ENCODE data around the gene SPOUT1. TPM values are rescaled to one million over a fixed set of nuclear protein-coding genes. Genes with fewer than 3 reads are reported as not detected.

SPOUT1 gene
- polyA plus RNA-seq, 3 donors, result 26.1 to 35.1 (median 33.2) TPM

GRCh38 chr9:128773049-128773448, 56.5 kb downstream of the SPOUT1 start:
- DNase-seq (ENCODE audit: low read depth in 3 of 3, low spot score in 2 of 3), result no peak

GRCh38 chr9:128771745-128772519, 57.7 kb downstream of the SPOUT1 start, which contains the start of gene ZER1:
TSS of gene ZER1 (minus strand) at chr9:128771927. CDS start at chr9:128755565, 16,362 bp downstream.
- DNase-seq (ENCODE audit: low read depth in 3 of 3, low spot score in 2 of 3), result peak in 2 of 3 donors; percentile 77 to 78

GRCh38 chr9:128771094-128771721, 58.4 kb downstream of the SPOUT1 start:
- DNase-seq (ENCODE audit: low read depth in 3 of 3, low spot score in 2 of 3), result no peak

GRCh38 chr9:128770286-128771030, 59.1 kb downstream of the SPOUT1 start:
- no peak for DNase-seq (ENCODE audit: low read depth in 3 of 3, low spot score in 2 of 3)

Other genes with a start within 250 kb of the SPOUT1 start
- gene DYNC2I2, start 172.9 kb downstream of the SPOUT1 start, polyA plus RNA-seq (ENCODE audit: insufficient read length in 3 of 3), result 10 to 100 TPM; 54.2 to 58.1 (median 57.6) TPM
- gene SET, start 140.6 kb downstream of the SPOUT1 start, polyA plus RNA-seq (ENCODE audit: insufficient read length in 3 of 3), result 100 to 1,000 TPM; 701 to 773 (median 755) TPM
- 10 to 100 TPM in 1 of 3 donors, 1 to 10 TPM in 2; 8.3 to 10.2 (median 9.3) TPM for gene PKN3, start 127.3 kb downstream of the SPOUT1 start, polyA plus RNA-seq (ENCODE audit: insufficient read length in 3 of 3)
- 10 to 100 TPM; 14.4 to 19.5 (median 17.0) TPM for gene ZDHHC12, start 105.7 kb downstream of the SPOUT1 start, polyA plus RNA-seq (ENCODE audit: insufficient read length in 3 of 3)
- 10 to 100 TPM; 29.1 to 32.2 (median 30.4) TPM for gene ZER1, start 57.9 kb downstream of the SPOUT1 start, polyA plus RNA-seq (ENCODE audit: insufficient read length in 3 of 3)
- gene TBC1D13, start 42.5 kb downstream of the SPOUT1 start, polyA plus RNA-seq (ENCODE audit: insufficient read length in 3 of 3), result 10 to 100 TPM; 35.8 to 37.9 (median 37.9) TPM
- 1 to 10 TPM; 6.3 to 9.6 (median 6.7) TPM for gene ENDOG, start 11.3 kb downstream of the SPOUT1 start, polyA plus RNA-seq (ENCODE audit: insufficient read length in 3 of 3)
- 10 to 100 TPM; 18.9 to 20.7 (median 19.7) TPM for gene KYAT1, start 52.2 kb upstream of the SPOUT1 start, polyA plus RNA-seq (ENCODE audit: insufficient read length in 3 of 3)
- 10 to 100 TPM; 27.2 to 31.1 (median 28.2) TPM for gene LRRC8A, start 52.3 kb upstream of the SPOUT1 start, polyA plus RNA-seq (ENCODE audit: insufficient read length in 3 of 3)
- gene PHYHD1, start 91.2 kb upstream of the SPOUT1 start, polyA plus RNA-seq (ENCODE audit: insufficient read length in 3 of 3), result 10 to 100 TPM; 52.5 to 57.0 (median 54.4) TPM
- gene DOLK, start 117.8 kb upstream of the SPOUT1 start, polyA plus RNA-seq (ENCODE audit: insufficient read length in 3 of 3), result 10 to 100 TPM; 15.6 to 18.9 (median 17.0) TPM
- gene NUP188, start 117.9 kb upstream of the SPOUT1 start, polyA plus RNA-seq (ENCODE audit: insufficient read length in 3 of 3), result 10 to 100 TPM; 38.6 to 41.4 (median 40.5) TPM
- 100 to 1,000 TPM in 2 of 3 donors, 10 to 100 TPM in 1; 94.9 to 104 (median 102) TPM for gene SH3GLB2, start 198.5 kb upstream of the SPOUT1 start, polyA plus RNA-seq (ENCODE audit: insufficient read length in 3 of 3)
- 10 to 100 TPM; 15.4 to 16.1 (median 15.6) TPM for gene MIGA2, start 206.8 kb upstream of the SPOUT1 start, polyA plus RNA-seq (ENCODE audit: insufficient read length in 3 of 3)

All from right renal cortex interstitium (tissue), 3 donors.